Fibroblast of mammary gland (primary cell): ENCODE measurements around the gene LIN37.

Experiments used
- DNase-seq: peaks from one replicate; pipeline ENCODE4 v3.0.0-alpha.2; 2010; ENCODE audit warnings: low read depth
- H3K4me3 ChIP-seq: 2 replicates; pipeline ENCODE4 v1.5.1; 2011; ENCODE audit warnings: low read depth, mild to moderate bottlenecking, low read length, moderate library complexity; ENCODE audit not compliant: control insufficient read depth
- TF ChIP-seq, protein P1 (sequence below): conservative IDR thresholded peaks from 2 replicates; pipeline ENCODE4 v1.5.1; 2011; ENCODE audit warnings: low read depth, low read length, inconsistent platforms; ENCODE audit not compliant: control insufficient read depth, insufficient read depth

Gene LIN37

DNA sequence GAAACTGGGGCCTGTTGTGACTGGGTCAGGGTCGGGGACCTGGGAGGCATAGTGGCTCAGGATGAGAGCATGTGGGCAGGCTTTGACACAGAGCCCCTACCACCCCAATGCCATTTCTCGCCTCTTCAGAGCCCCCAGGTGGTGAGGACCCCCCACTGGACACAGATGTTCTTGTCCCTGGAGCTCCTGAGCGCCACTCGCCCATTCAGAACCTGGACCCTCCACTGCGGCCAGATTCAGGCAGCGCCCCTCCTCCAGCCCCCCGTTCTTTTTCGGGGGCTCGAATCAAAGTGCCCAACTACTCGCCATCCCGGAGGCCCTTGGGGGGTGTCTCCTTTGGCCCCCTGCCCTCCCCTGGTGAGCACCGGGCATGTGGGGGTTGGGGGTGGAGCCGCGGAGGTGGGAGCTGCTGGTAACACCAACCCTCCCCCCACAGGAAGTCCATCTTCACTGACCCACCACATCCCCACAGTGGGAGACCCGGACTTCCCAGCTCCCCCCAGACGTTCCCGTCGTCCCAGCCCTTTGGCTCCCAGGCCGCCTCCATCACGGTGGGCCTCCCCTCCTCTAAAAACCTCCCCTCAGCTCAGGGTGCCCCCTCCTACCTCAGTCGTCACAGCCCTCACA lies 16.5 kb upstream of the LIN37 start:
- no peak for DNase-seq
- TF ChIP-seq, protein P1, sequence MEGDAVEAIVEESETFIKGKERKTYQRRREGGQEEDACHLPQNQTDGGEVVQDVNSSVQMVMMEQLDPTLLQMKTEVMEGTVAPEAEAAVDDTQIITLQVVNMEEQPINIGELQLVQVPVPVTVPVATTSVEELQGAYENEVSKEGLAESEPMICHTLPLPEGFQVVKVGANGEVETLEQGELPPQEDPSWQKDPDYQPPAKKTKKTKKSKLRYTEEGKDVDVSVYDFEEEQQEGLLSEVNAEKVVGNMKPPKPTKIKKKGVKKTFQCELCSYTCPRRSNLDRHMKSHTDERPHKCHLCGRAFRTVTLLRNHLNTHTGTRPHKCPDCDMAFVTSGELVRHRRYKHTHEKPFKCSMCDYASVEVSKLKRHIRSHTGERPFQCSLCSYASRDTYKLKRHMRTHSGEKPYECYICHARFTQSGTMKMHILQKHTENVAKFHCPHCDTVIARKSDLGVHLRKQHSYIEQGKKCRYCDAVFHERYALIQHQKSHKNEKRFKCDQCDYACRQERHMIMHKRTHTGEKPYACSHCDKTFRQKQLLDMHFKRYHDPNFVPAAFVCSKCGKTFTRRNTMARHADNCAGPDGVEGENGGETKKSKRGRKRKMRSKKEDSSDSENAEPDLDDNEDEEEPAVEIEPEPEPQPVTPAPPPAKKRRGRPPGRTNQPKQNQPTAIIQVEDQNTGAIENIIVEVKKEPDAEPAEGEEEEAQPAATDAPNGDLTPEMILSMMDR = no peak
- H3K4me3 ChIP-seq = no peak overlapping the region

DNA sequence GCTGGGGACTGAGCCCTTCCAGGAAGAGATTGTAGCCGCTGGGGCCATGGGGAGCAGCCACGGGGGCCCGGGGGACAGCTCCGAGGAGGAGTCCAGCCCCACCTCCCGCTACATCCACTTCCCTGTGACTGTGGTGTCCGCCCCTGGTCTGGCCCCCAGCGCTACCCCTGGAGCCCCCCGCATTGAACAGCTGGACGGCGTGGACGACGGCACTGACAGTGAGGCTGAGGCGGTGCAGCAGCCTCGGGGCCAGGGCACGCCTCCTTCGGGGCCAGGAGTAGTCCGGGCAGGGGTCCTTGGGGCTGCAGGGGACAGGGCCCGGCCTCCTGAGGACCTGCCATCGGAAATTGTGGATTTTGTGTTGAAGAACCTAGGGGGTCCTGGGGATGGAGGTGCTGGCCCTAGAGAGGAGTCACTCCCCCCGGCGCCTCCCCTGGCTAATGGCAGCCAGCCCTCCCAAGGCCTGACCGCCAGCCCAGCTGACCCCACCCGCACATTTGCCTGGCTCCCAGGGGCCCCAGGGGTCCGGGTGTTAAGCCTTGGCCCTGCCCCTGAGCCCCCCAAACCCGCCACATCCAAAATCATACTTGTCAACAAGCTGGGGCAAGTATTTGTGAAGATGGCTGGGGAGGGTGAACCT lies 15.7 kb upstream of the LIN37 start:
- H3K4me3 ChIP-seq = no peak overlapping the region
- no peak for DNase-seq
- TF ChIP-seq, protein P1 = no peak

DNA sequence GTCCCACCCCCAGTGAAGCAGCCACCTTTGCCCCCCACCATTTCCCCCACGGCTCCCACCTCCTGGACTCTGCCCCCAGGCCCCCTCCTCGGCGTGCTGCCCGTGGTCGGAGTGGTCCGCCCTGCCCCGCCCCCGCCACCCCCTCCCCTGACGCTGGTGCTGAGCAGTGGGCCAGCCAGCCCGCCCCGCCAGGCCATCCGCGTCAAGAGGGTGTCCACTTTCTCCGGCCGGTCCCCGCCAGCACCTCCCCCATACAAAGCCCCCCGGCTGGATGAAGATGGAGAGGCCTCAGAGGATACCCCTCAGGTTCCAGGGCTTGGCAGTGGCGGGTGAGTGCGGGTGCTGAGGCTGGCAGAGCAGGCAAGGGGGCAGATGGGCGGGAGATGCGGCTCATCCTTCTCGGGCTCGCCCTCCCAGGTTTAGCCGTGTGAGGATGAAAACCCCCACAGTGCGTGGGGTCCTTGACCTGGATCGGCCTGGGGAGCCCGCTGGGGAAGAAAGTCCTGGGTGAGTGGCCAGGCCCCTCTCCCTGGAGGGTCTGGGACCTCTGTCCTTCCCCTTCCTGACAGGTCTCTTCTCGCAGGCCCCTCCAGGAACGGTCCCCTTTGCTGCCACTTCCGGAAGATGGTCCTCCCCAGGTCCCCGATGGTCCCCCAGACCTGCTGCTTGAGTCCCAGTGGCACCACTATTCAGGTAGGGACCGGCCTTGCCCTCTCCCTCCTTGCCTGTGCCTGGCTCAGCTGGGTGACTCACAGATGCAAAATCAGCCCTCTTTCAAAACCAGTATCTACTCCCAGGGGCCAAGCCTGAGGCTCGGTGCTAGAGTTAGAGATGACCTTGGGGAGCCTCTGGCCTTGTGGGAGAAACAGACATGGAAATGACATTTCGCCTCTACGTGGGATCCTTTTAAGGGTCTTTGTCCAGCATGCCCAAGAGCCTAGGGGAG lies 14.9 kb upstream of the LIN37 start:
- TF ChIP-seq, protein P1 = no peak
- no peak for DNase-seq
- no peak overlapping the region for H3K4me3 ChIP-seq

DNA sequence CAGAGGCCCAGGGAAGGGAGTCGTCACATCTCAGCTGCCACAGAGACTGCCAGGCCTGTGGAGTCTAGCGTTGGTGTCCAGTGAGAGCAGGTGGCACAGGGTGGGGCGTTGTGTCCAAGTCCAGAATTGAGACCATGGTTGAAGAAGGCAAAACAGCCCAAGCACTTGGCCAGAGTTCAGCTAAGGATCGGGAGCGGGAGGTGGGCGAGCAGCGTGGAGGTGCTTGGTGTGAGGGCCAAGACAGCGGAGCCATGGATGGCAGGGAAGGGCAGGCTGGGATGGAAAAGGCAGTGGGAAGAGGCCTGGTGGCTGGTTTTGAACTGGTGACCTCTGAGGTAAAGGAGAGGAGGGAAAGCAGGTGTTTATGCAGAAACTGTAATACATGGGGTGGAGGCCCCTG lies 14.1 kb upstream of the LIN37 start:
- H3K4me3 ChIP-seq = no peak overlapping the region
- DNase-seq = no peak
- TF ChIP-seq, protein P1 = no peak

DNA sequence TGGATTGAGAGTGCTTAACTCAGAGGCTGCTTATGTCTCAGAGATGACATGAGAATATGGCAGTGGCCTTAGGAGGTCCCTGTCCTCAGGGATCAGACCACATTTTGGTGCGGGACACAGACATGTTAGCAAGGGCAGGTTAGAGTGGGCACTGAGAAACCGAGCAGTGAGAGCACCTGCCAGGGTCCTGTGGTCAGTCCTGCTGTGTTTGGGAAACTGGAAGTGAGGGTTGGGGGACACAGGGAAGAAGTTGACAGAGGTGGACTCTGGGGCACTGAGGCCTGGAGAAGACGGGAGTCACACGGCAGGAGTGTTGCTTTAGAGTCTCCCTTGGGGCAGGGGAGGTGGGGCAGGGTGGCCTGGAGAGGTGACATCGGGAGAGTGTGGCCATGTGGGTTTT lies 13.5 kb upstream of the LIN37 start:
- no peak overlapping the region for H3K4me3 ChIP-seq
- TF ChIP-seq, protein P1 = no peak
- no peak for DNase-seq

DNA sequence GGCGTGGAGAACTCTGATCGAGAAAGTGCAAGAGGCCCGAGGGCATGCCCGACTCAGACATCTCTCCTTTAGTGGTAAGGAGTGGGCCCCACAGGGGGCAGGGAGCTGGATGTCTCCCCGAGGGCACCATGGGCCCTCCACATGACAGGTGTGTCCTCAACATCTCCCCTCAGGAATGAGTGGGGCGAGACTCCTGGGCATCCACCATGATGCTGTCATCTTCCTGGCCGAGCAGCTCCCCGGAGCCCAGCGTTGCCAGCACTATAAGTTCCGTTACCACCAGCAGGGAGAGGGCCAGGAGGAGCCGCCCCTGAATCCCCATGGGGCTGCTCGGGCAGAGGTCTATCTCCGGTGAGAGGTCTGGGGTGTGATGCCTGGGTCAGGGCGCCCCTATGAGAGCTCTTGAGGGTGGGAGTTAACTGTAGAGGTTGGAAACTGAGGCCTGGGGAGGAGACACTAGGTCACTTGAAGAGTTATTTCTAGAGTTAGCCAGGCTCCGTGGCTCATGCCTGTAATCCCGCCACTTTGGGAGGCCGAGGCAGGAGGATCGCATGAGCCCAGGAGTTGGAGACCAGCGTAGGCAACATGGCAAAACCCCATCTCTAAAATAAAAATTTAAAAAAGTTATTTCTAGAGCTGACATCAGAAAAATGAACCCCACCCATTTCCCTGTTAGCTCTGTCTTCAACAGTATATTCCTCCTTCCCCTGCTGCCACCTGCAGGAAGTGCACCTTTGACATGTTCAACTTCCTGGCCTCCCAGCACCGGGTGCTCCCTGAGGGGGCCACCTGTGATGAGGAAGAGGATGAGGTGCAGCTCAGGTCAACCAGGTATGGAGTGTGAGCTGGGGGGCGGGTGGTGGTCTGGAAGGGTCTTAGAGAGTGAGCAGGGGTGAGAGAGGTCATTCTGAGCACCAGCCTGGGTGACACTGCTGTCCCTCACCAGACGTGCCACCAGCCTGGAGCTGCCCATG lies 11.2 kb upstream of the LIN37 start:
- TF ChIP-seq, protein P1 = no peak
- DNase-seq = no peak
- H3K4me3 ChIP-seq = no peak overlapping the region
